ENCODE measurements around the gene FIP1L1. TPM values are rescaled to one million over a fixed set of nuclear protein-coding genes. Genes with fewer than 3 reads are reported as not detected.

FIP1L1 gene
- total RNA-seq, 2 experiments from 2014 or later = 49.9 to 55.4 TPM

- CTCF ChIA-PET = interaction anchor here (1.2 kb wide), 1 partner anchor 754 kb away, joined by 4 read pairs; no protein-coding TSS in a partner anchor
- no peak for DNase-seq
- Mint-ChIP-seq H3K36me3 (ENCODE audit: low read depth) (no peaks in the 10 kb centered on the region), H3K27ac (no peak overlapping the region), H3K9me3 (no peaks in the 10 kb centered on the region), H3K4me1 (ENCODE audit: low read depth) (no peaks in the 10 kb centered on the region), H3K4me3 (no peak overlapping the region), H3K27me3 (ENCODE audit: low read depth) (peaks cover 17% of the 10 kb centered on the region)
- intact Hi-C loops (cut with micrococcal nuclease) = no loop called here
Observed at GRCh38 chr4:53479736-53480525, 102.5 kb downstream of the FIP1L1 start.

- intact Hi-C loops (cut with micrococcal nuclease) = no loop called here
- H3K27me3 Mint-ChIP-seq (ENCODE audit: low read depth) = peaks cover 18% of the 10 kb centered on the region
- H3K36me3 Mint-ChIP-seq (ENCODE audit: low read depth) = no peaks in the 10 kb centered on the region
- H3K4me3 Mint-ChIP-seq = no peak overlapping the region
- CTCF ChIA-PET = no interaction called here
- no peak overlapping the region for H3K27ac Mint-ChIP-seq
- H3K9me3 Mint-ChIP-seq = no peaks in the 10 kb centered on the region
- H3K4me1 Mint-ChIP-seq (ENCODE audit: low read depth) = no peaks in the 10 kb centered on the region
- no peak for DNase-seq
Observed at GRCh38 chr4:53480909-53481308, 103.5 kb downstream of the FIP1L1 start.

- no peak for DNase-seq
- Mint-ChIP-seq H3K4me3 (no peak overlapping the region), H3K4me1 (ENCODE audit: low read depth) (no peaks in the 10 kb centered on the region), H3K27ac (no peak overlapping the region), H3K9me3 (no peaks in the 10 kb centered on the region), H3K27me3 (ENCODE audit: low read depth) (peaks cover 21% of the 10 kb centered on the region), H3K36me3 (ENCODE audit: low read depth) (no peaks in the 10 kb centered on the region)
- intact Hi-C loops (cut with micrococcal nuclease) = no loop called here
- CTCF ChIA-PET = no interaction called here
Observed at GRCh38 chr4:53481586-53481985, 104.1 kb downstream of the FIP1L1 start.

- H3K27me3 Mint-ChIP-seq (ENCODE audit: low read depth) = peaks cover 28% of the 10 kb centered on the region
- H3K9me3 Mint-ChIP-seq = no peaks in the 10 kb centered on the region
- no peaks in the 10 kb centered on the region for H3K4me1 Mint-ChIP-seq (ENCODE audit: low read depth)
- H3K36me3 Mint-ChIP-seq (ENCODE audit: low read depth) = no peaks in the 10 kb centered on the region
- no peak overlapping the region for H3K4me3 Mint-ChIP-seq
- H3K27ac Mint-ChIP-seq = no peak overlapping the region
- CTCF ChIA-PET = no interaction called here
- intact Hi-C loops (cut with micrococcal nuclease) = no loop called here
- no peak for DNase-seq
Observed at GRCh38 chr4:53483250-53483649, 105.8 kb downstream of the FIP1L1 start.

GRCh38 chr4:53484911-53485657 lies 107.6 kb downstream of the FIP1L1 start:
- Mint-ChIP-seq H3K4me1 (ENCODE audit: low read depth) (no peaks in the 10 kb centered on the region), H3K27ac (no peak overlapping the region), H3K36me3 (ENCODE audit: low read depth) (no peaks in the 10 kb centered on the region), H3K9me3 (no peaks in the 10 kb centered on the region), H3K27me3 (ENCODE audit: low read depth) (peaks cover 31% of the 10 kb centered on the region), H3K4me3 (no peak overlapping the region)
- intact Hi-C loops (cut with micrococcal nuclease) = no loop called here
- CTCF ChIA-PET = no interaction called here
- DNase-seq = no peak

GRCh38 chr4:53485658-53486040 lies 108.2 kb downstream of the FIP1L1 start:
- H3K27ac Mint-ChIP-seq = no peak overlapping the region
- intact Hi-C loops (cut with micrococcal nuclease) = no loop called here
- CTCF ChIA-PET = interaction anchor here (1.1 kb wide), 1 partner anchor 8 kb away, joined by 5 read pairs; no protein-coding TSS in a partner anchor

GRCh38 chr4:53487766-53488165 lies 110.3 kb downstream of the FIP1L1 start:
- Mint-ChIP-seq H3K4me3 (no peak overlapping the region), H3K4me1 (ENCODE audit: low read depth) (no peaks in the 10 kb centered on the region), H3K36me3 (ENCODE audit: low read depth) (no peaks in the 10 kb centered on the region), H3K27ac (no peak overlapping the region), H3K9me3 (no peaks in the 10 kb centered on the region), H3K27me3 (ENCODE audit: low read depth) (peaks cover 17% of the 10 kb centered on the region)
- DNase-seq = no peak
- CTCF ChIA-PET = no interaction called here
- intact Hi-C loops (cut with micrococcal nuclease) = no loop called here

More at GRCh38 chr4:53485658-53486040, 108.2 kb downstream of the FIP1L1 start:
- H3K27me3 Mint-ChIP-seq (ENCODE audit: low read depth) = peaks cover 31% of the 10 kb centered on the region
- DNase-seq = no peak
- H3K9me3 Mint-ChIP-seq = no peaks in the 10 kb centered on the region
- H3K4me1 Mint-ChIP-seq (ENCODE audit: low read depth) = no peaks in the 10 kb centered on the region
- H3K36me3 Mint-ChIP-seq (ENCODE audit: low read depth) = no peaks in the 10 kb centered on the region
- H3K4me3 Mint-ChIP-seq = no peak overlapping the region

GRCh38 chr4:53489279-53489889 lies 111.9 kb downstream of the FIP1L1 start:
- Mint-ChIP-seq H3K4me3 (no peak overlapping the region), H3K27me3 (ENCODE audit: low read depth) (peaks cover 13% of the 10 kb centered on the region), H3K27ac (no peak overlapping the region), H3K36me3 (ENCODE audit: low read depth) (no peaks in the 10 kb centered on the region), H3K9me3 (no peaks in the 10 kb centered on the region), H3K4me1 (ENCODE audit: low read depth) (no peaks in the 10 kb centered on the region)
- DNase-seq = no peak
- CTCF ChIA-PET = interaction anchor here (0.7 kb wide), 1 partner anchor 153 kb away, joined by 3 read pairs; no protein-coding TSS in a partner anchor
- intact Hi-C loops (cut with micrococcal nuclease) = no loop called here

- Mint-ChIP-seq H3K27ac (no peak overlapping the region), H3K27me3 (ENCODE audit: low read depth) (peaks cover 13% of the 10 kb centered on the region), H3K4me1 (ENCODE audit: low read depth) (no peaks in the 10 kb centered on the region), H3K4me3 (no peak overlapping the region), H3K36me3 (ENCODE audit: low read depth) (no peaks in the 10 kb centered on the region), H3K9me3 (no peaks in the 10 kb centered on the region)
- intact Hi-C loops (cut with micrococcal nuclease) = loop anchor here (10.0 kb wide), 1 partner anchor 734 kb away; the partner anchor contains the start of gene PDGFRA
- CTCF ChIA-PET = interaction anchor here (0.7 to 1.2 kb wide), 2 partner anchors 16 to 54 kb away, joined by 3 read pairs; no protein-coding TSS in a partner anchor
- no peak for DNase-seq
Observed at GRCh38 chr4:53490161-53490956, 112.9 kb downstream of the FIP1L1 start.

GRCh38 chr4:53490965-53491622 lies 113.7 kb downstream of the FIP1L1 start:
- no peak for DNase-seq
- H3K4me3 Mint-ChIP-seq = no peak overlapping the region
- no peaks in the 10 kb centered on the region for H3K36me3 Mint-ChIP-seq (ENCODE audit: low read depth)
- peaks cover 11% of the 10 kb centered on the region for H3K27me3 Mint-ChIP-seq (ENCODE audit: low read depth)
- H3K4me1 Mint-ChIP-seq (ENCODE audit: low read depth) = no peaks in the 10 kb centered on the region
- intact Hi-C loops (cut with micrococcal nuclease) = loop anchor here (10.0 kb wide), 1 partner anchor 734 kb away; the partner anchor contains the start of gene PDGFRA
- no peaks in the 10 kb centered on the region for H3K9me3 Mint-ChIP-seq
- H3K27ac Mint-ChIP-seq = no peak overlapping the region
- CTCF ChIA-PET = interaction anchor here (0.6 to 1.2 kb wide), 2 partner anchors 15 to 326 kb away, joined by 3 read pairs; no protein-coding TSS in a partner anchor

- no peak overlapping the region for H3K27ac Mint-ChIP-seq
- intact Hi-C loops (cut with micrococcal nuclease) = loop anchor here (10.0 kb wide), 1 partner anchor 730 kb away; the partner anchor contains the start of gene PDGFRA
- H3K4me1 Mint-ChIP-seq (ENCODE audit: low read depth) = no peaks in the 10 kb centered on the region
- H3K36me3 Mint-ChIP-seq (ENCODE audit: low read depth) = no peaks in the 10 kb centered on the region
- CTCF ChIA-PET = interaction anchor here (0.5 to 0.6 kb wide), 2 partner anchors 57 to 1364 kb away, joined by 3 to 5 read pairs; no protein-coding TSS in a partner anchor
- no peak for DNase-seq
- no peaks in the 10 kb centered on the region for H3K9me3 Mint-ChIP-seq
- H3K4me3 Mint-ChIP-seq = no peak overlapping the region
- no peaks in the 10 kb centered on the region for H3K27me3 Mint-ChIP-seq (ENCODE audit: low read depth)
Observed at GRCh38 chr4:53494851-53495250, 117.4 kb downstream of the FIP1L1 start.

Data from activated naive CD4-positive, alpha-beta T cell treated with anti-CD3 and anti-CD28 coated beads for 36 hours (primary cell).